ENCODE measurements around the gene UROC1.

- TF ChIP-seq CTCF (IDR thresholded peaks at IDR 0.05; ENCODE audit: low read length), result peak; percentile 30
- TF ChIP-seq EZH2phosphoT487 (IDR thresholded peaks at IDR 0.05; ENCODE audit: low read length), result no peak
- TF ChIP-seq EZH2 (optimal IDR thresholded peaks at IDR 0.05; ENCODE audit: low read depth, low read length), result no peak
Observed at GRCh38 chr3:126475413-126476114, 42.0 kb downstream of the UROC1 start, which contains the start of gene ZXDC.
